Stimulated activated CD8-positive, alpha-beta memory T cell treated with anti-CD3 and anti-CD28 coated beads, Interleukin-7, amount 100 ng/mL, for 48 hours (primary cell): ENCODE results near the gene SMARCAL1.
A peak's percentile ranks its signal among the peaks of the same experiment; 100 is the strongest.

ENCODE experiments used
- DNase-seq, 2 donors: peaks; one replicate each; pipeline ENCODE4 v3.0.0-alpha.2; 2020; ENCODE audit warnings: low read depth in 1 of 2; ENCODE audit errors: extremely low read depth in 1 of 2

SMARCAL1 gene

GRCh38 chr2:216474925-216475670 is 62.8 kb downstream of the SMARCAL1 start:
- DNase-seq = peak in 1 of 2 donors; percentile 4

- DNase-seq = no peak
Measured at GRCh38 chr2:216475767-216476166, 63.5 kb downstream of the SMARCAL1 start.

GRCh38 chr2:216477283-216478035 is 65.2 kb downstream of the SMARCAL1 start:
- DNase-seq = no peak

- no peak for DNase-seq
Measured at GRCh38 chr2:216478151-216478550, 65.9 kb downstream of the SMARCAL1 start.

- DNase-seq = no peak
Measured at GRCh38 chr2:216478791-216479190, 66.5 kb downstream of the SMARCAL1 start.

GRCh38 chr2:216480221-216480620 is 67.9 kb downstream of the SMARCAL1 start:
- no peak for DNase-seq

GRCh38 chr2:216482640-216483039 is 70.4 kb downstream of the SMARCAL1 start:
- no peak for DNase-seq

GRCh38 chr2:216485237-216485636 is 73.0 kb downstream of the SMARCAL1 start:
- no peak for DNase-seq

- DNase-seq = no peak
Measured at GRCh38 chr2:216485745-216486144, 73.5 kb downstream of the SMARCAL1 start.

GRCh38 chr2:216486271-216486670 is 74.0 kb downstream of the SMARCAL1 start:
- DNase-seq = no peak

- DNase-seq = no peak
Measured at GRCh38 chr2:216486708-216487107, 74.4 kb downstream of the SMARCAL1 start.

- DNase-seq = no peak
Measured at GRCh38 chr2:216490061-216490460, 77.8 kb downstream of the SMARCAL1 start.

- no peak for DNase-seq
Measured at GRCh38 chr2:216491793-216492596, 79.7 kb downstream of the SMARCAL1 start.

GRCh38 chr2:216492597-216493333 is 80.5 kb downstream of the SMARCAL1 start:
- DNase-seq = no peak

GRCh38 chr2:216493334-216493685 is 81.0 kb downstream of the SMARCAL1 start:
- no peak for DNase-seq

GRCh38 chr2:216495656-216496055 is 83.4 kb downstream of the SMARCAL1 start:
- no peak for DNase-seq

GRCh38 chr2:216497382-216498069 is 85.2 kb downstream of the SMARCAL1 start:
- no peak for DNase-seq

- DNase-seq = no peak
Measured at GRCh38 chr2:216498070-216498378, 85.7 kb downstream of the SMARCAL1 start.

GRCh38 chr2:216498379-216499352 is 86.4 kb downstream of the SMARCAL1 start, which contains the start of gene RPL37A:
Gene RPL37A (plus strand): TSS chr2:216498844. CDS start chr2:216498875, 31 bp downstream.
- peak; percentile 74 to 85 for DNase-seq
